Uterus (tissue), 4 donors: ENCODE data around the gene CMTM7. TPM values are rescaled to one million over a fixed set of nuclear protein-coding genes. Genes with fewer than 3 reads are reported as not detected.

Source experiments
- DNase-seq, 2 donors: peaks; one replicate each; pipeline ENCODE4 v3.0.0-alpha.2; 2019 to 2020
- H3K27ac ChIP-seq, 2 donors: fragments of 200-600 bp; sonication (generic); 1 replicate in 1 of 2; 2 replicates in 1 of 2; pipeline ENCODE4 v1.5.1; 2016 to 2018
- H3K27me3 ChIP-seq, 2 donors: fragments of 200-600 bp; sonication (generic); one replicate each; pipeline ENCODE4 v1.5.1; 2018 to 2019; ENCODE audit warnings: control low read depth in 1 of 2
- H3K36me3 ChIP-seq, 2 donors: fragments of 200-600 bp; sonication (generic); one replicate each; pipeline ENCODE4 v1.5.1; 2019; ENCODE audit warnings: control low read depth in 1 of 2
- H3K4me1 ChIP-seq, 2 donors: fragments of 200-600 bp; sonication (generic); one replicate each; pipeline ENCODE4 v1.5.1; 2018 to 2019; ENCODE audit warnings: control low read depth in 1 of 2
- H3K4me3 ChIP-seq, 2 donors: fragments of 200-600 bp; sonication (generic); 1 replicate in 1 of 2; 2 replicates in 1 of 2; pipeline ENCODE4 v1.5.1; 2018 to 2019; ENCODE audit warnings: mild to moderate bottlenecking in 1 of 2
- H3K9me3 ChIP-seq, 2 donors: fragments of 200-600 bp; sonication (generic); one replicate each; pipeline ENCODE4 v1.5.1; 2019; ENCODE audit warnings: control low read depth in 1 of 2
- CTCF ChIP-seq, 4 experiments: fragments of 200-600 bp in 2 of 4; fragments of 450-650 bp in 2 of 4; sonication (generic) in 2 of 4; IDR thresholded peaks; one replicate each; pipeline ENCODE4 v1.5.1; 2016 to 2019; ENCODE audit warnings: antibody characterized with exemption in 4 of 4, mild to moderate bottlenecking in 2 of 4, moderate library complexity in 1 of 4
- POLR2A ChIP-seq, 2 donors: fragments of 450-650 bp; IDR thresholded peaks; one replicate each; pipeline ENCODE4 v1.6.1; 2016; ENCODE audit warnings: antibody characterized with exemption in 2 of 2, mild to moderate bottlenecking in 1 of 2, moderate library complexity in 1 of 2
- intact Hi-C: fragments of 100-400 bp; cut with DNase I; formaldehyde crosslinking; loops from one replicate; pipeline ENCODE4 v1.15.1; 2023; ENCODE audit warnings: low total_unique reads
- total RNA-seq, 4 donors: library from RNA; depleted of rRNA in 3 of 4; stranded (reverse); fragments of >200 nt in 3 of 4; gene quantifications; one replicate each; pipeline versions ENCODE4 v1.1.0 to v1.2.4, GENCODE V29; 2014 to 2023
- donor health status: DM: yes; HTN: yes; CAD: no.

Gene CMTM7
- total RNA-seq, 4 donors from 2014 or later: 0.26 to 25.2 (median 13.3) TPM

- TF ChIP-seq POLR2A (IDR thresholded peaks at IDR 0.05) (no peak), CTCF (IDR thresholded peaks at IDR 0.05) (no peak)
- H3K36me3 ChIP-seq: no peaks in the 10 kb centered on the region
- no peaks in the 10 kb centered on the region for H3K9me3 ChIP-seq
- no peak overlapping the region for H3K4me3 ChIP-seq
- H3K27me3 ChIP-seq: no peaks in the 10 kb centered on the region
- no peak overlapping the region for H3K27ac ChIP-seq
- H3K4me1 ChIP-seq: no peaks in the 10 kb centered on the region
- intact Hi-C loops: no loop called here
- no peak for DNase-seq
Measured at GRCh38 chr3:32395496-32395895, 3.8 kb downstream of the CMTM7 start.

- no peak for DNase-seq
- Histone ChIP-seq H3K4me1 (peaks cover 0 to 6% of the 10 kb centered on the region in 2 donors), H3K27ac (no peak overlapping the region), H3K27me3 (no peaks in the 10 kb centered on the region), H3K9me3 (no peaks in the 10 kb centered on the region), H3K36me3 (no peaks in the 10 kb centered on the region), H3K4me3 (no peak overlapping the region)
- TF ChIP-seq POLR2A (IDR thresholded peaks at IDR 0.05) (no peak), CTCF (IDR thresholded peaks at IDR 0.05) (no peak)
- intact Hi-C loops: no loop called here
Measured at GRCh38 chr3:32397941-32398340, 6.3 kb downstream of the CMTM7 start.

DNA sequence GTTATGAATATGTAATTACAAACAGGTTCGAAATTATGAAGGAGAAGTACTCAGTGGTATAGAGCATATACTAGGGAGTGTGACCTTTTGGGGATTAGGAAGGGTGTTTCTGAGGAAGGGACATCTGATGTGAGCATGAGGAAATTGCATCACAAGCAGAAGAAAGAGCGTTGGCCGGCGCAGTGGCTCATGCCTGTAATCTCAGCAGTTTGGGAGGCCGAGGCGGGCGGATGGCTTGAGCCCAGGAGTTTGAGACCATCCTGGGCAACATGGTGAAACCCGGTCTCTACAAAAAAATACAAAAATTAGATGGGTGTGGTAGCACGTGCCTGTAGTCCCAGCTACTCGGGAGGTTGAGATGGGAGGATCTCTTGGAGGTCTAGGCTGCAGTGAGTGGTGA lies 6.9 kb downstream of the CMTM7 start:
- Histone ChIP-seq H3K4me3 (no peak overlapping the region), H3K36me3 (no peaks in the 10 kb centered on the region), H3K27me3 (no peaks in the 10 kb centered on the region), H3K9me3 (no peaks in the 10 kb centered on the region), H3K27ac (no peak overlapping the region), H3K4me1 (peaks cover 0 to 6% of the 10 kb centered on the region in 2 donors)
- intact Hi-C loops: no loop called here
- no peak for DNase-seq
- TF ChIP-seq POLR2A (IDR thresholded peaks at IDR 0.05) (no peak), CTCF (IDR thresholded peaks at IDR 0.05) (no peak)

DNA sequence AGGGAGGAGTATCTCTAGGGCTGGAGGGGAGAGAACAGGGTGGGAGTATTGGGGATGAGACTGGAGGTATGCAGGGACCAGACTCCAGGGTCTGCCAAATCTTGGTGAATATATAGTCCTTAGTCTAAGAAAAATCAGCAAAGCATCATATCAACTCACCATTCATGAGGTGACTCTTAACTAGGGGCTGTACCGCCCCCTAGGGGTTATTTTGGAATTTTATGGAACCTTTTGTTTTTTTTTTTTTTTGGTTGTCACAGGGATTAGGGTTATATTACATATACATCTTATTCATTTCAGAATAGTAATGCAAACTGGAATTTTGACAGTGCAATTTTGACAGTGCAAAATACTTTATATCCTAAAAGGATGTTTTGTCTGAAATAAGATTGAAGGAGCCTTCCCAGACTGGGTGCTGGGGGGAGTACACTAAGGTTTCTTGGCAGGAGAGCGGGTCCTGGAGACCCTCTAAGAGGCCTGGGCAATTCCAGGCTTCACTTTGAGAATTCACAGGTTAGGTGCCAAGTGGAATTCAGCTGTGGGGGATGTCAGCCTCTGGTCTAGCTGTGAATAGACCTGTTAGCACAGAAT lies 7.5 kb downstream of the CMTM7 start:
- H3K9me3 ChIP-seq: no peaks in the 10 kb centered on the region
- no peak overlapping the region for H3K4me3 ChIP-seq
- intact Hi-C loops: no loop called here
- no peak for DNase-seq
- H3K4me1 ChIP-seq: peaks cover 0 to 6% of the 10 kb centered on the region in 2 donors
- no peaks in the 10 kb centered on the region for H3K36me3 ChIP-seq
- H3K27me3 ChIP-seq: no peaks in the 10 kb centered on the region
- no peak overlapping the region for H3K27ac ChIP-seq
- peak; percentile 27 to 47 (median 40) for TF ChIP-seq CTCF (IDR thresholded peaks at IDR 0.05)
- no peak for TF ChIP-seq POLR2A (IDR thresholded peaks at IDR 0.05)

GRCh38 chr3:32401126-32401525 lies 9.5 kb downstream of the CMTM7 start:
- intact Hi-C loops: no loop called here
- no peak for TF ChIP-seq CTCF (IDR thresholded peaks at IDR 0.05)
- TF ChIP-seq POLR2A (IDR thresholded peaks at IDR 0.05): no peak
- Histone ChIP-seq H3K36me3 (no peaks in the 10 kb centered on the region), H3K4me3 (peak overlapping the region; percentile 23 to 51), H3K9me3 (no peaks in the 10 kb centered on the region), H3K27me3 (no peaks in the 10 kb centered on the region), H3K27ac (peak overlapping the region; percentile 70 to 80), H3K4me1 (peaks cover 0 to 6% of the 10 kb centered on the region in 2 donors)
- DNase-seq: no peak
